ENCODE measurements around the gene MOB2. TPM values are rescaled to one million over a fixed set of nuclear protein-coding genes. Genes with fewer than 3 reads are reported as not detected.

MOB2 gene
- polyA plus RNA-seq, 1 donor from 2014 or later, result 42.0 TPM

GRCh38 chr11:1446623-1447022, 40.0 kb downstream of the MOB2 start:
- no peaks in the 10 kb centered on the region for H3K9me3 Mint-ChIP-seq
- H3K4me3 Mint-ChIP-seq, result no peak overlapping the region
- peaks cover 1% of the 10 kb centered on the region for H3K27me3 Mint-ChIP-seq
- H3K27ac Mint-ChIP-seq, result no peak overlapping the region
- H3K4me1 Mint-ChIP-seq, result peaks cover 0 to 2% (median 0%) of the 10 kb centered on the region in 3 donors
- H3K36me3 Mint-ChIP-seq, result no peaks in the 10 kb centered on the region

- no peaks in the 10 kb centered on the region for H3K9me3 Mint-ChIP-seq
- H3K4me3 Mint-ChIP-seq, result no peak overlapping the region
- H3K27me3 Mint-ChIP-seq, result peaks cover 1% of the 10 kb centered on the region
- H3K36me3 Mint-ChIP-seq, result no peaks in the 10 kb centered on the region
- peaks cover 0 to 2% (median 0%) of the 10 kb centered on the region in 3 donors for H3K4me1 Mint-ChIP-seq
- H3K27ac Mint-ChIP-seq, result no peak overlapping the region
Measured at GRCh38 chr11:1445741-1446445, 40.7 kb downstream of the MOB2 start.

GRCh38 chr11:1444823-1445422, 41.7 kb downstream of the MOB2 start:
- H3K36me3 Mint-ChIP-seq, result no peaks in the 10 kb centered on the region
- no peak overlapping the region for H3K4me3 Mint-ChIP-seq
- H3K4me1 Mint-ChIP-seq, result peaks cover 0 to 2% (median 0%) of the 10 kb centered on the region in 3 donors
- peaks cover 1% of the 10 kb centered on the region for H3K27me3 Mint-ChIP-seq
- peak overlapping the region in 1 of 3 donors; percentile 86 for H3K27ac Mint-ChIP-seq
- no peaks in the 10 kb centered on the region for H3K9me3 Mint-ChIP-seq

- Mint-ChIP-seq H3K9me3 (no peaks in the 10 kb centered on the region), H3K36me3 (no peaks in the 10 kb centered on the region), H3K4me1 (peaks cover 0 to 2% (median 0%) of the 10 kb centered on the region in 3 donors), H3K27me3 (peaks cover 1% of the 10 kb centered on the region), H3K27ac (no peak overlapping the region), H3K4me3 (no peak overlapping the region)
Measured at GRCh38 chr11:1444321-1444720, 42.3 kb downstream of the MOB2 start.

GRCh38 chr11:1443737-1444136, 42.8 kb downstream of the MOB2 start:
- H3K4me3 Mint-ChIP-seq, result no peak overlapping the region
- H3K27me3 Mint-ChIP-seq, result peaks cover 1% of the 10 kb centered on the region
- H3K4me1 Mint-ChIP-seq, result no peaks in the 10 kb centered on the region
- no peaks in the 10 kb centered on the region for H3K36me3 Mint-ChIP-seq
- no peak overlapping the region for H3K27ac Mint-ChIP-seq
- no peaks in the 10 kb centered on the region for H3K9me3 Mint-ChIP-seq

- Mint-ChIP-seq H3K4me3 (no peak overlapping the region), H3K27ac (no peak overlapping the region), H3K27me3 (no peaks in the 10 kb centered on the region), H3K36me3 (no peaks in the 10 kb centered on the region), H3K9me3 (no peaks in the 10 kb centered on the region), H3K4me1 (no peaks in the 10 kb centered on the region)
Measured at GRCh38 chr11:1442807-1443366, 43.7 kb downstream of the MOB2 start.

- Mint-ChIP-seq H3K27me3 (no peaks in the 10 kb centered on the region), H3K4me1 (no peaks in the 10 kb centered on the region), H3K9me3 (no peaks in the 10 kb centered on the region), H3K4me3 (no peak overlapping the region), H3K36me3 (no peaks in the 10 kb centered on the region), H3K27ac (no peak overlapping the region)
Measured at GRCh38 chr11:1442163-1442562, 44.4 kb downstream of the MOB2 start.

- no peak overlapping the region for H3K4me3 Mint-ChIP-seq
- H3K36me3 Mint-ChIP-seq, result no peaks in the 10 kb centered on the region
- H3K4me1 Mint-ChIP-seq, result no peaks in the 10 kb centered on the region
- H3K9me3 Mint-ChIP-seq, result no peaks in the 10 kb centered on the region
- no peaks in the 10 kb centered on the region for H3K27me3 Mint-ChIP-seq
- H3K27ac Mint-ChIP-seq, result no peak overlapping the region
Measured at GRCh38 chr11:1440496-1440895, 46.1 kb downstream of the MOB2 start.

- no peaks in the 10 kb centered on the region for H3K4me1 Mint-ChIP-seq
- no peak overlapping the region for H3K27ac Mint-ChIP-seq
- no peaks in the 10 kb centered on the region for H3K9me3 Mint-ChIP-seq
- H3K36me3 Mint-ChIP-seq, result no peaks in the 10 kb centered on the region
- no peaks in the 10 kb centered on the region for H3K27me3 Mint-ChIP-seq
- no peak overlapping the region for H3K4me3 Mint-ChIP-seq
Measured at GRCh38 chr11:1440066-1440465, 46.5 kb downstream of the MOB2 start.

- Mint-ChIP-seq H3K36me3 (no peaks in the 10 kb centered on the region), H3K27ac (no peak overlapping the region), H3K27me3 (no peaks in the 10 kb centered on the region), H3K9me3 (no peaks in the 10 kb centered on the region), H3K4me3 (no peak overlapping the region), H3K4me1 (no peaks in the 10 kb centered on the region)
Measured at GRCh38 chr11:1439341-1439740, 47.2 kb downstream of the MOB2 start.

GRCh38 chr11:1438967-1439330, 47.6 kb downstream of the MOB2 start:
- Mint-ChIP-seq H3K36me3 (no peaks in the 10 kb centered on the region), H3K9me3 (no peaks in the 10 kb centered on the region)

GRCh38 chr11:1438261-1438966, 48.2 kb downstream of the MOB2 start:
- Mint-ChIP-seq H3K27ac (no peak overlapping the region), H3K9me3 (no peaks in the 10 kb centered on the region), H3K4me1 (no peaks in the 10 kb centered on the region), H3K4me3 (no peak overlapping the region), H3K36me3 (no peaks in the 10 kb centered on the region), H3K27me3 (peaks cover 3% of the 10 kb centered on the region)

More at GRCh38 chr11:1438967-1439330, 47.6 kb downstream of the MOB2 start:
- no peak overlapping the region for H3K27ac Mint-ChIP-seq
- H3K27me3 Mint-ChIP-seq, result peaks cover under 1% of the 10 kb centered on the region
- no peak overlapping the region for H3K4me3 Mint-ChIP-seq
- H3K4me1 Mint-ChIP-seq, result no peaks in the 10 kb centered on the region

GRCh38 chr11:1437500-1437899, 49.1 kb downstream of the MOB2 start:
- Mint-ChIP-seq H3K9me3 (no peaks in the 10 kb centered on the region), H3K36me3 (no peaks in the 10 kb centered on the region), H3K27me3 (peaks cover 3% of the 10 kb centered on the region), H3K4me3 (no peak overlapping the region), H3K4me1 (no peaks in the 10 kb centered on the region), H3K27ac (no peak overlapping the region)

- H3K4me1 Mint-ChIP-seq, result no peaks in the 10 kb centered on the region
- H3K27me3 Mint-ChIP-seq, result peaks cover 3% of the 10 kb centered on the region
Measured at GRCh38 chr11:1436468-1437039, 50.0 kb downstream of the MOB2 start.

GRCh38 chr11:1435820-1436467, 50.6 kb downstream of the MOB2 start:
- H3K4me3 Mint-ChIP-seq, result no peak overlapping the region
- no peaks in the 10 kb centered on the region for H3K4me1 Mint-ChIP-seq
- H3K36me3 Mint-ChIP-seq, result no peaks in the 10 kb centered on the region
- no peaks in the 10 kb centered on the region for H3K9me3 Mint-ChIP-seq
- no peak overlapping the region for H3K27ac Mint-ChIP-seq
- H3K27me3 Mint-ChIP-seq, result peaks cover 3% of the 10 kb centered on the region

More at GRCh38 chr11:1436468-1437039, 50.0 kb downstream of the MOB2 start:
- H3K27ac Mint-ChIP-seq, result no peak overlapping the region
- no peaks in the 10 kb centered on the region for H3K36me3 Mint-ChIP-seq
- H3K9me3 Mint-ChIP-seq, result no peaks in the 10 kb centered on the region
- no peak overlapping the region for H3K4me3 Mint-ChIP-seq

All from IgD-negative memory B cell (primary cell).